Left hindlimb (tissue), 1 donor: ENCODE data around the gene POLA1.
"Not testable (repeated sequence)": the region's sequence is repeated elsewhere in the genome, so short reads cannot be mapped to it uniquely, and the experiment has no call there.

Experiments
- DNase-seq: peaks from one replicate; pipeline ENCODE4 v3.0.0-alpha.2; 2018

The POLA1 gene

DNA sequence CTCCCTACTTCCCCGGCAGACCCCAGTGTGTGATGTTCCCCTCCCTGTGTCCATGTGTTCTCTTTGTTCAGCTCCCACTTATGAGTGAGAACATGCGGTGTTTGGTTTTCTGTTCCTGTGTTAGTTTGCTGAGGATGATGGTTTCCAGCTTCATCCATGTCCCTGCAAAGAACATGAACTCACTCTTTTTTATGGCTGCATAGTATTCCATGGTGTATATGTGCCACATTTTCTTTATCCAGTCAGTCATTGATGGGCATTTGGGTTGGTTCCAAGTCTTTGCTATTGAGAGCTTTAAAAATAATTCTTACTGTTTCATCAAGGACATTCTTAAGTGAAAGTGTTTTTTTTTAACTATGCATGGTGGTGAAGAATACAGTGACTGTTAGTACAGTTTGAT lies 126.1 kb downstream of the POLA1 start:
- DNase-seq, result not testable (repeated sequence)

DNA sequence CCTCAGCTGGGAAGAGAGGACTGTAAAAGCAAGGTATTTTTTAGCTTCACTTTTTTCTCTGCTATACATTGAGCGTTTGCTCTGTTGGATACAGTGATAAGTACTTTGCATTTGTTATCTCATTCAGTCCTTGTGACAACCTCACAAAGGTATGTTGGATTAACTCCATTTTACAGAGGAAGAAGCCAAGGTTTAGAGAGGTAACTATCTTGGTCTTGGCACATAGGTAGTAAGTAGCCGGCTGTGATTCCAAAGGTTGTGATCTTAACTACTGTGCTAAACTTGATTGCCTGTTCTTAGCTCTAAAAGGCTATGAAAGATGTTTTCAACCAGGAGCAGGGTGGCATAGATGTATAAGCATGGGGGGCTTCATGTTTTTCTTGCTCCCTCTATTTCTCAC lies 134.4 kb downstream of the POLA1 start:
- no peak for DNase-seq

DNA sequence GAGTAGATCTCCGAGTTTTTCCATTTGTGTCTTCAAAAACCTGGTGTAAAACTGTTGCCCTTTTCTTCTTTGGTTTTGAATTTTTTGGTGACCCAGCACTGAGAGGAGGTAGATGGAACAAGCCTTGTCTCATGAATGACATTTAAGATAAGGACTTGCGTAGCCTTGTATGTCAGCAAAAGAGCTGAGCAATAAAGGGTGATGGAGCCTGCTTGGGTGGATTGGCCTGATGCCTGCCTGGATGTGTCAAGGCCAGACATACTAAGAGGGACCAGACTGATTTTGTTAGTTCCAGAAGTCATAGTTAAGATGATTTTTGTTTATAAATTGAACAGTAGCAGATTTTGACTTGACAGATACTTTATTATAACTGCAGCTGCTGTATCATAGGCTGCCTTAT lies 134.9 kb downstream of the POLA1 start:
- no peak for DNase-seq

DNA sequence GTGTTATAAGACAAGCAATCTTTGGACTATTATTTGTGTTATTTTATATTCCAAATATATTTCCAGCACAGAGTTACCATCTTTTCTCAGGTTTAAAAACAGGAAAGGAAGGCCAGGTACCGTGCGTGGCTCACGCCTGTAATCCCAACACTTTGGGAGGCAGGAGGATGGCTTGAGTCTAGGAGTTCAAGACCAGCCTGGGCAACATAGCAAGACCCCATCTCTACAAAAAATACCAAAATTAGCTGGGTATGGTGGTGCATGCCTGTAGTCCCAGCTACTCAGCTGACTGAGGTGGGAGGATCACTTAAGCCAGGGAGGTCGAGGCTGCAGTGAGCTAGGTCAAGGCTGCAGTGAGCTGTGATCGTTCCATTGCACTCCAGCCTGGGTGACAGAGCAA lies 140.0 kb downstream of the POLA1 start:
- no peak for DNase-seq

DNA sequence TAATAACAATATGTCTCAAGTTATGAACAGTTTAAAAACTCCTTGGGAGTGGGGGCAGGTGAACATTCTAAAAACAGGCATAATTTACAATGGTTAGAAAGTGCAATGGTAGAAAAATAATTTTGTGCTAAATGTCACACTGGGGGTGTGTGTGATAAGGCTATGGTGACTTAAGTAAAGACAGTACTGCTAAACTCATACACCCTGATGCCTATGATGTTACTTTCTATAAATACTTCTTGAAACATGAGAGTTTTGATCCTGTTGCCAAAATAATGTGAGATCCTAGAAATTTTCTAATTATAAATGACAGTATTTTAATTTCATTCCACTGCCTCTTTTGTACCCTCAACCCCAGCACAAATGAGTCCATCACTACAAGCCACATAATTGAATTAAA lies 144.2 kb downstream of the POLA1 start:
- DNase-seq, result no peak

DNA sequence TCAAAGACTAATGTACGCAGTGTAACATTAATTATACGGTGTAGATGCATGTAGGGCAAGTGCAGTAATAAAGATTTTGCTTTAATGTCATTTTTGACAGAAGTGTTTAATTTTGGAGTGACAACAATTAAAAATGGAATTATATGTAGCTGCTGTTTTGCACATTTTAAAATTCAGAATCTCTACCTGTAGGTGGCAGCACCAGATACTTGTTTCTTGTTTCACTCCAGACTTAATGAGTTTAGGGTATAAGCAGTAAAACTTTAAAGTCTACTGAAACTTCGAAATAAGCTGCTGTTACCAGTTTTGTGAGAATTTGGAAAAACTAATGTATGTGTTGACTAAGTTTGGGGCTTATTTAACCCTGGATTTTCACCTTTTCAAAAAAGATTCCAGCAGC lies 144.9 kb downstream of the POLA1 start:
- DNase-seq, result no peak

DNA sequence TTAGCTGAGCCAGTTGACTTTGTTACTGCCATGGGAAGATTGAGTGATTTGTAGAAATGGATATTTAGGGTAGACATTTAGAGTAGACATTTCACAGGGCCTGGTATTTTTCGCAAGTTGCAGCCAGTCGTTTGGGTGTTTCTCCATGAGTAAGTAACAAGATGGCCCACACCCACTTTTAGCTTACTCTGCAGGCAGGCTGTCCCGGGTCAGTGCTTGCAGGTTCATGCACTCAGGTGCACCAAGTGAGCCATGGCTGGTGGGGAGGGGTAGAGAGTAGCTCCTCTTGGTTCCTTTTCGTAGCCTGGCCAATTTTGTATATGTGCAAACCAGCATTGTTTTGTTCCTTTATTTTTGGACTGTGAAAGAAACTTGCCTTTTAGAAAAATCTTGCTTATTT lies 145.6 kb downstream of the POLA1 start:
- DNase-seq, result no peak

DNA sequence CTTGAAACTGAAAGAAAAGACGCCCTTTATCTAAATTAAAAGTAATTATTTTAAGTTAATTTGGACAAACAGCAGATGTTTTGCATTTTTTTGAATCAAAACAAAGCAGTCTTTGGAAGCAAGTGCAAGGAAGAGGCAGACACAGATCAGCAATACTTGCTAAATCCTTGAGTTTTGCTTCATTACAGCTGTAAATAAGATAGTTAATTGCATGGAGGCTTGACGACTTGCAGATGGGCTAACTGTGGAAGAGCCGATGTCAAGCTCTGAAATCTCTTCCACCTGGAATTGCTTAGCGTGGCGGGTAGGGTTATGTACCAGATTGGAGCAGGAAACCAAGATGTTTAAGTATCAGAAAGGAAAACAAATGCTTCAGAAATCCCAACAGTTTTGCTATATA lies 148.8 kb downstream of the POLA1 start:
- DNase-seq, result no peak

DNA sequence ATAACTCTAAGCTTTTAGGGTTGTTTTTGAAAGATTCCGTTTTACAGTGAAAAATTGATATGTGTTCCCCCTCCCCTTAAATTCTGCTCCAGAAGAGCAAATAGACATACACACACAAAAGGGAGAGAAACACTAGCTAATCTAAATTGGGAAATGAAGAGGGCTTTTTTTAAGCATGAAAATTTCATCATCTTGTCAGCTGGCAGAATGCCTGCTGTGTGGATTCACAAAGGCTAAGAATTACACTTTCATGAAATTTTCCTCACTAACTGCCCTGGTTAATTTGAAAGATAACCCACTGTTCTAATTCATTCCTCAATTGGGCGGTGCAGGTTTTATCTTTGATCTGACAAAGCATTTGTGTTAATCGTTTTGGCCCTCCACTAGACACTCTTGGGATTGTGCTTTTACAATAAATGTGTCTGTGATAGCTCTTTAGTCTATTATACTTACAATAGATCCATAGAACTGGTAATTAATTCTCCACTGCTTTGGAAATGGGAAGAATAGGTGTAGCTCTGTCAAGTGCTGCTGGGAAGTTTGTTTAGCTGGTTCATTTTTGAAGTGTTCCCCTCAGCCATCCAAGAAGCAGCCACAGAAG lies 152.9 kb downstream of the POLA1 start:
- no peak for DNase-seq

DNA sequence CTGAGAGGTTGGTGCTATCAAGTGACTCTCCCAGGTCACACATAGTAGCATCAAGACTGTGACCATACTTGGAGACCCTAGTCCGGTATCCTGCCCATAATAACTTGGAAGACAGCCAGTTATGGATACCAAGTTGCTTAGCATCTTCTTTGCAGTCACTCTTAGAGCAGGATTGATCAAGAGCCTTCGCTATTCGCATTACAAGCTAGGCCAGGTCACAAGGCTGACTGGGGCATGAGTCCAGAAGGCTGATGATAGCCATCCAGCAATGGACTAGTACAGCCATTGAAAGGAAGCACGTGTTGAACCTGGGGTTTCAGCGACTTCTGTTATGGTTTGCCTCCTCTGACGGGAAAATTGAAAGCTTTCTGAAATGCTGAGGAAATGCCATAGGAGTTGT lies 157.6 kb downstream of the POLA1 start:
- DNase-seq, result no peak

DNA sequence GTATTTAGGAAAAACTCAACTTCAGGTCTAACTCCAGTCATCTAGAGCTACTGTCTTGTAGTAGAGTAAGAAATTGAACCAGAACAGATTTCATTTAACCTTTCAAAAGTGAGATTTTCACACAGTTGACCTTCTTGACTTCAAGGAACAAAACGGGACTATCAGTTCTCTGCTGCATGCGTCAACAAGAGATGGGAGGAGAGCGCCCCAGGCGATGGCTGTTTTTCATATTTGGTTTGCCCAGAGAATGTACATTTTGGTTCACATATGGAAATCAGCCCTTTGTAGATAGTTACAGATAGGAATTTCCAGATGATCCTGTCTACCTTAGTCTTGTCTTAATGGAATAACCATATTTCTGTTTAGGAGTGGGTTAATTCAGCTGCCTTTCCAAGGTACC lies 158.1 kb downstream of the POLA1 start:
- DNase-seq, result no peak

DNA sequence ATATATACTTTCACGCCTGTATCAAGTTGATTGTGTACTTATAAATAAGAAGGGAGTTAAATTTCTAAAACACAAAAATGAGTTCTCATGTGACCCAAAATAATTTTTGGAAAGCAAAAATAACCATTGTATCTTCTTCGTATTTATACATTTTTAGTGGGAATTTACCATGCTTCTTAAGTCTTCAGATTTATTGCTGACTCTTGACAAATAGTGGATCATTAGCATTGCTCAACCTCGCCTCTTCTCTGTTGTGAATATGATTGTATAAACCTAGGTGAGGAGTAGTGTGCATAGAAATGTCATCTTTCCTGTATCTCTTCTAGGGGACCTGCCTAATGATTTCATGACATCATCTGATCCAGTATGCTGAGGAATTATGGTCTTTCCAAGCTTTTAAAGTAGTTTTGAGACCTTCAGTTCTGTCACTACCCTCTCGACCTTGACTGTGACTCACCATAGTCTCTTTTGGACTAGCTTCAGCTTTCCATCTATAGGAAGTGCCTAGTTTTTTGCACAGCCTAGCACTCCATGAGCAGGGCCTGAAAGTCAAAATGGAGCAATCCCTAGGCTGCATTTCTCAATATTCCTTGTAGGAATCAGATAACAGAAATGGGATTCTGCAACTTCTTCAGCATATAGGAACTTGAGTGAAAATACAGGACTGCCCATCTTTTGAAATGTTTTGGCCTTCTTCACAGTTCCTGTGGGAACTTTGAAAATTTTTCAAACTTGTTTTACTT lies 164.5 kb downstream of the POLA1 start:
- DNase-seq, result no peak

DNA sequence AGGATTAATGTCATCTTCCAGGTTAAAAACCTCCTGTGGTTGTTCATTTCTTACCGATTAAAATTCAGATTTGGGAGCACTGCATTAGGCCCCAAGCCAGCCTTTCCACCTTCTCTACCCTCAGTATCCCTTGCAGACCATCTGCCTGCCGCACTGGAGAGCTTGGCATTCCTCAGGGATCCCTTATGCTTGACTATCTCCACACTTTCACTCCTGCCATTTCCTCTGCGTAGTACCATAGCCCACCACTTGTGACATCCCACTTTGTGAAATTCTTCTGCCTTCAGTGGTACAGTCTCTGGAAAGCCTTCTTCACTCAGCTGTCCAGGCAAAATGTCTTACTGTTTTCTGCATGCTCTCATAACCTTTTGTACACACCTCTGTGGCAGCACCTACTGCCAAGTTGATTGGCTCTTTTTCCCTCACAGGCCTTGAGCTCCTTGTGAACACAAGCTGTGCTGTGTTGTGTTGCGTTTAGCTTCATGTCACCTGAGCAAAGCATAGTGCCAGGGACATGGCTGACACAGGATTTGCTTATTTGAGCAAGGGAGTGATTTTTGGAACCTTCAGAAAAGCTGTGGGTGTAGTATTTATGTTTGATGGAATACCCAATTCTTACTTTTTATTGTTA lies 165.6 kb downstream of the POLA1 start:
- DNase-seq, result no peak

DNA sequence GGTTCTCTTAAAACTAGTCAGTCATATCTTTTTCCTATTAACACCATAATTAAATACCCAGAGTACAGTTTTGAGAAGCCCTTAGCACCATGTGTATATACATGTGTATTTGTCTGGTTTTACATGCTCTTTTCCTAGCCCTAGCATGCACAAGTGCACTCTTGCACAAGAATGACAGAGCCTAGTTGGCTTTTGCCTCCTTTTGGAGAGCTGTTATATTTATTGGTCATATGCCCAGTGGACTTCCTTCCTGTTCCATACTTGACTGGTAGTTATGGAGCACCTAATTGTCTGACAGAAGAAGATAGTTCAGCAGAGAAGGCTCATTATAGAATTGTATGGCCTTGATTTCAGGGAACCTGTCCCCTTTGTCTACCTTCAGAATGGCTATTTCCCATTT lies 166.4 kb downstream of the POLA1 start:
- DNase-seq, result no peak

DNA sequence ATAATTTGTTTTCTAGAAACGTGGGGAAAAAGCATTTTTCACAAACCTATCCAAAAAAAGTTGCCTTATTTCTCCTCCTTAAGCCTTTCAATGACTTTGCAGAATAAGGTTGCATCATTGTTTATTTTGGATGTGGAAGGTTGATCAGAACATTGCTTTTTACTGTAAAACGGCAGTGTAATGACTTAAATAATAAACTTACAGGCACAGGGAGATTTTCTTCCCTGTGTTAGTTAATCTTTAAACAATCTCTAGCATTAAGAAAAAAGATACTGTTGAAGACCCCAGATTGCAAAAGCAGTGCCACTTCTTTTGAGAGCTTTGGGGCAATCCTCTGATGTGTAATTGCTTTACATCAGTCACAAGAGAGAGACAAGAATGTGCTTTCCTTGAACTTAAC lies 168.6 kb downstream of the POLA1 start:
- no peak for DNase-seq

DNA sequence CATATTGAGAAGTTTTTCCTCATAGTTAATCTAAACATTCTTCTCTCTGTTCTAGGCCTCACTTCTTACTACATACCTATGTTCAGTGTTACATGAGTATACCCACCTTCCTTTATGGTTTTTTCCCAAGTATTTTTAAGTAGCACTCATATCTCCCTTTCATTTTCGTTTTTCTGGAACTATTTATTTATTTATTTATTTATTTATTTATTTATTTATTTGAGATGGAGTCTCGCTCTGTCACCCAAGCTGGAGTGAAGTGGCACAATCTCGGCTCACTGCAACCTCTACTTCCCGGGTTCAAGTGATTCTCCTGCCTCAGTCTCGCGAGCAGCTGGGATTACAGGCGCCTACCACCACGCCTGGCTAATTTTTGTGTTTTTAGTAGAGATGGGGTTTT lies 170.1 kb downstream of the POLA1 start:
- DNase-seq, result not testable (repeated sequence)

DNA sequence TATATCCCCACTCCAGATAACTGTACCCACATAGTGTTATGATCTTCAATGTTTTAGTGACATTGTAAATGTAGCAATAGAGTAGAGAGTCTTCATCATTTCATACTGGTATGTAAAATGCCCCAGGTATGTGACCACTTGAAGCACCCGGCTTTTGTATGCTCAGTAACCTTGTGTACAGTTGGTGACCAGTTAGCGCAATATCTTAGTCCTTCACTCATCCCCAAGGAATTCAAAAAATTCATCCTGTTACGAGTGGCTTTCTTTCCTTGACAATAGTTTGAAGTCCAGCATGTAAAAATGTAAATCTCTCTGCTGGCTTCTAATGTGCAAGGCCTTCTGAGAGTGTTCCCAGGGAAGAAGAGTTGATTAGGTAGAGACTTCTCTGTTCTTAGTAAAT lies 176.4 kb downstream of the POLA1 start:
- no peak for DNase-seq

DNA sequence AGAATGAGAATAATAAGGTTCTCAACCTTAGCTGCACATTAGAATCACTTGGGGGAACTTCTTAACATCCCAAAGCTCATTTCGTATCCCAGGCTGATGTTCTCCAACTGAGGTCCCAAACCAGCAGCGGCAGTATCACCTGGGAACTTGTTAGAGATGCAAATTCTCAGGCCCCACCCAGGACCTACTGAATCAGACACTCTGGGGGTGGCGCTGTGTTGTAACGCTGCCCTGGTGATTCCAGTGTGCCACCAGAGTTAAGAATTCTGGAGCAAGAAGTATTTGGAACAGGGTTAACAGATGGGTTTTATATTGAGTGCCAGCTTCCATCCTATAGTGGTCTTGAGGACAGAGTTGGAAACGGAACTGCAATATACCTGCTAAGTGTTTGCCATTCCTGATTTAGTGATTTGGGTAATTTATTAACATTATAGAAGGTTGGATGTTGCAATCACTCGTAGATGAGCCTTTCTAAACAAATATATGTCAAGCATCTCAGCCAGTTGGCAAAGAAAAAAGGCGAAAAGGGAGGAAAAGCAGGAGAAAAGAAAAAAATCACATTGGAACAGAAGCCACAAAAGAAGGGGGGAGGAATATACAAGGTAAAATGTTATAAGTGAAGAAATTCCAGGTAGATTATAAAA lies 181.0 kb downstream of the POLA1 start:
- no peak for DNase-seq

DNA sequence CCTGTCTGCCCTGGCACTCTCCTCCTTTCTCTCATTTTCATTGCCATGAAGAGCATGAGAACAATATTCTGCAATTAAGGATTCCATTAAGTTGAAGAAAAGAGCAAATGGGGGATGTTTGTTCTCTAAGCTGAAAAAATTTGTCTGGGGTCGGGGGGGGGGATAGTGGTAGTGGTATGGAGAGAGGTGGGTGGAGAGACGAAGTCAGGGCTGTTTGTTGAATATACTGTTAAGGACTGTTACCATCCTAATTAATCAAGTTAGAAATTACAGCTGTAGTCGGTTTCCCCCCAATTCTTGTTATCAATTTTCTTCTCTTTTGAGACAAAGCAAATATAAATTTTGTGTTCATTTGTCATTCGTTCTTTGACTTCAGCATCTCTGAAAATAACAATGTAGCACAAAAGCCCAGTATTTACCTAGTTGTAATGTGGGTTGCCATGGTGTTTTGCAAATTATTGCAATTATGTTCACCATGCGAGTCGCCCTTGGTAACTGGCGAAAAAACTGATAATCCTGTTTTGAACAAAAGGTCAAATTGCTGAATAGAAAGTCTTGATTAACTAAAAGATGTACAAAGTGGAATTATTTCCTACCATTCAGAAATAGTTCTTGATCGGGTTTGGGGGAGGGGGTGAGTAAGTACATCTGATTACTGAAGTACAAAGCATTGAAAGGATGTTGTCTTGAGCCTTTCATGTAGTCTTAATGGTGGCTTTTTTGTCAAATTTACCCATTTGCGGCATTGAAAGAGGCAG lies 183.0 kb downstream of the POLA1 start:
- DNase-seq, result no peak

DNA sequence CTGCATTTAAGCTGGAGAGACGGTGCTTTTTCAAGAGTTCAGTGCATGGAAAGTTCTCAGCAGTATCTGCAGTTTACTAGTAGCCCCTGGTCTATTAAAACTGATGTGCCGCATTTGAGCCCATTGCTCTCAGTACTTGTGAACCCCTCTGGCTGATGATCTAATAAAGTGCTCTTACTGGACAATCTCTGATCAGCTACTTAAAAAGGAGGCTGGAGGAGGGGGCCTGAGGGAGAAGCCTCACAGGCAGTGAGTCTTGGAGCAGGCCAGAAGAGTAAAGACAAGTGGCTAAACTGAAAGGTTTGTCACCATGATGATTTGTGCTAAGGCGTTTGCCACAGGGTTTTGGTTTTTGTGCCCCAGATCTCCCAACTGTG lies 183.6 kb downstream of the POLA1 start:
- DNase-seq, result no peak

DNA sequence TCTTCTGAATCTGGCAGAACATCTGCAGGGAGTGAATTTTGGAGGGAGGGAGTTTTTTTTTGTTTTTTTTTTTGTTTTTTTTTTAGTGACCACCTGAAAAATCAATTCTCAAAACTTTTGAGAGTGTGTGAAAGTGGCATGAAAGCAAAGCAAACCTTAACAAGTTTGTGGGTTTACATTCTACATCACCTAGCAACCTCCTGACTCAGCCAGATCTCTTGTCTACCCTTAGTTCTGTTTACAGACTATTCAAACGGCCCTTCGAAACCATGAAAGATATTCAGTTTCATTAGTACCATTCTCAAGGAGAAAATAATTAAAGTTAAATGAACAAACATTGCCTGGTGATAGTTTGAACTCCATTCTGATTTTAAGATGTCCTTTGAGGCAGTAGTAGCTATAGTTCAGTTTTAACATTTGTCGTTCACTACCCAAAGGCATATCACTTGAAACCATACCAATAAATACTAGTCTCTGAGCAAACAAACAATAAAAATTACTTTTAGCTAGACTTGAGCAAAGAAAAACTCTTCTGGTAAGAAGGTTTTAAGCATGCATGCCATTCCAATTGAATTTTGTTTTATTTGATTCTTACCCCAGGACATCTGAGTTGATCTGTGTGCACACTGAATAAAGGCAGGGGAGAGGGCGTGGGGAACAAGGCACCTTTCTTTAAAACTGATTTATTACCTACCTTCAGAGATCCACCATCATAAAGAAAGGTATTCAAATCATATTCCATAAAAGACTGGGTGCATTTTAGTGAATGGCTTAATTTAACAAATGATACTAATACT lies 184.3 kb downstream of the POLA1 start:
- no peak for DNase-seq

DNA sequence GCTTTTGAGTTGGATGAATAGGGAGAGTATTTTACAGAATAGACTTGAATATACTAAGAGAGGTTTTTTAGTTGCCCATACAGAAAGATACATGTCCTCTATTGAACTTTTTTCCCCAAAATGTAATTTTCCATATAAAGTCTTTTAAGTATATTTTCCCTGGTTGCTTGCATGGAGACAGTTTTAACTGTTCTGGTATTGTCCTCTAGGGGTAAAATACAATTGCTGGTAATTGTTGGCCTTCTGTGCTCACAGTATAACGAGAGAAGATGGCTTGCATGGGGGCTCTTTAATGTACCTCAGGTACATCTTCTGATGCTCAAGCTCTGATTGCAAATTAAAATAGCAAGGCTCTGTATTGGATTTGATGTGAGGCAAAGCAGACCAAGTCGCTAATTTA lies 186.0 kb downstream of the POLA1 start:
- no peak for DNase-seq

DNA sequence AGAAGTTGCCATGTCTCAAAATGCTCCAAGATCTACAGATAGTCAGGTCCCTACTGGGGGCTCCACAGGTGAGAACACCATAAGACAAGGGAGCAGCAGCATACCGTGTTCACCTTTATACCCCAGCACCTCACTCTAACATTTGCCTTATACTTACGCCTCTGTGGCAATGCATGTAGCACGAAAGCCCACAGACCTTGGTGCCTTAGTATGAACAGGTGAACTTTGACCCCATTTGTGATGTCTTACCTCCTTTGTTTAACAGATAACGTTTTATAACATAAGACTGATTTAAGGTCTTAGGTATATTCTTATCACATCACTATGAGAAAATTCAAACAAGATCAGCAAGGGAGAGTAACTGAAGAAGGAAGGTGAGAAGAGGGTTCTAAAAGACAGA lies 193.2 kb downstream of the POLA1 start:
- no peak for DNase-seq
